Astrocyte (in vitro differentiated cells and primary cell): ENCODE data around the gene HSD3B2.

Experiments
- EZH2 ChIP-seq: IDR thresholded peaks from 2 replicates; pipeline ENCODE4 v1.6.1; 2012; ENCODE audit warnings: mild to moderate bottlenecking, low read length, inconsistent platforms; ENCODE audit not compliant: insufficient read depth
- TF ChIP-seq, protein P1 (sequence below): IDR thresholded peaks from 2 replicates; pipeline ENCODE4 v1.5.1; 2011; ENCODE audit warnings: low read depth, mild to moderate bottlenecking, inconsistent platforms, low read length, moderate library complexity; ENCODE audit not compliant: insufficient read depth

DNA sequence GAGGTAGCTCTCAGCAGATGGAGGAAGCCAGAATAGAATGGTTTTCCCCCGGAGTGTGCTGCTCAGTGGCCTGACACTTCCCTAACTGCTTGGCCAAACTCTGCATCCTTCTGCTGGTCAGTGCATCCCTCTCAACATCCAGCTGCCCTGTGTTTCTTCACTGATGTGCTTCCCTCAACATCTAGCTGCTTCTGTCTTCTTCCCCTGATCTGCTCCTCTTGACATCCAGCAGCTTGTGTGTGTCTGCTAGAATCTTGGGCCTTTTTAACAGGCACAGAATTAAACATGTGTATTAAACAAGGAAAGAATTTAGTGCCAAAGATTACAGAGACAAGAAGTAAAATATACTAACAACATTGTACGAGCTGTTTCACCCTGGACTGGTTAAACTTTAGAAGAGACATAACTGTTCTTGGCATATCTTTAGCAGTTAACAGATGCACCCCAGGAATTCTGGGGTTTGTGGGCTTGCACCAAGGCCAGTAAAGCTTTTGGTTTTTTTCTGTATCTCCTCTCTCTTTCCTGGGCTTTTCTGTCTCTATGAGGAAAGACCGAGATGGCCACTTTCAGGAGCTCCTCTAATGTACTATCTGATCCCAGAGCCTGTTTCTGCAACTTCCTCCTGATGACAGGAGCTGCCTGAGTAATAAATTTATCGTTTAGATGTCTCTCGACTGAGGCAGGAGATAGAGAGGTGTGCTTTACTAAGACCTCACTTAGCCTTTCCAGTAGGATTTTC lies 57.3 kb downstream of the HSD3B2 start:
- TF ChIP-seq, protein P1, sequence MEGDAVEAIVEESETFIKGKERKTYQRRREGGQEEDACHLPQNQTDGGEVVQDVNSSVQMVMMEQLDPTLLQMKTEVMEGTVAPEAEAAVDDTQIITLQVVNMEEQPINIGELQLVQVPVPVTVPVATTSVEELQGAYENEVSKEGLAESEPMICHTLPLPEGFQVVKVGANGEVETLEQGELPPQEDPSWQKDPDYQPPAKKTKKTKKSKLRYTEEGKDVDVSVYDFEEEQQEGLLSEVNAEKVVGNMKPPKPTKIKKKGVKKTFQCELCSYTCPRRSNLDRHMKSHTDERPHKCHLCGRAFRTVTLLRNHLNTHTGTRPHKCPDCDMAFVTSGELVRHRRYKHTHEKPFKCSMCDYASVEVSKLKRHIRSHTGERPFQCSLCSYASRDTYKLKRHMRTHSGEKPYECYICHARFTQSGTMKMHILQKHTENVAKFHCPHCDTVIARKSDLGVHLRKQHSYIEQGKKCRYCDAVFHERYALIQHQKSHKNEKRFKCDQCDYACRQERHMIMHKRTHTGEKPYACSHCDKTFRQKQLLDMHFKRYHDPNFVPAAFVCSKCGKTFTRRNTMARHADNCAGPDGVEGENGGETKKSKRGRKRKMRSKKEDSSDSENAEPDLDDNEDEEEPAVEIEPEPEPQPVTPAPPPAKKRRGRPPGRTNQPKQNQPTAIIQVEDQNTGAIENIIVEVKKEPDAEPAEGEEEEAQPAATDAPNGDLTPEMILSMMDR: no peak
- TF ChIP-seq EZH2: no peak
